Esophagus (tissue), 2 donors: Measurements from ENCODE around the gene PYHIN1. TPM values are rescaled to one million over a fixed set of nuclear protein-coding genes. Genes with fewer than 3 reads are reported as not detected.
"Not testable (repeated sequence)": the region's sequence is repeated elsewhere in the genome, so short reads cannot be mapped to it uniquely, and the experiment has no call there.

Source experiments
- H3K27ac ChIP-seq, 2 donors: one replicate each; pipeline ENCODE4 v1.5.1; 2013; ENCODE audit warnings: low read depth in 2 of 2, mild to moderate bottlenecking in 2 of 2, inconsistent platforms in 1 of 2, low read length in 1 of 2, moderate library complexity in 1 of 2
- H3K27me3 ChIP-seq, 2 donors: one replicate each; pipeline ENCODE4 v1.6.1; 2013; ENCODE audit warnings: low read length in 2 of 2, control low read depth in 1 of 2, mild to moderate bottlenecking in 1 of 2; ENCODE audit not compliant: insufficient read depth in 2 of 2, control insufficient read depth in 1 of 2
- H3K36me3 ChIP-seq, 2 donors: one replicate each; pipeline ENCODE4 v1.6.1; 2013; ENCODE audit warnings: low read length in 1 of 2; ENCODE audit not compliant: control insufficient read depth in 2 of 2, insufficient read depth in 2 of 2
- H3K4me1 ChIP-seq, 2 donors: one replicate each; pipeline ENCODE4 v1.6.1; 2013; ENCODE audit warnings: low read length in 1 of 2; ENCODE audit not compliant: control insufficient read depth in 2 of 2, insufficient read depth in 2 of 2
- H3K4me3 ChIP-seq, 2 donors: one replicate each; pipeline ENCODE4 v1.5.1; 2013; ENCODE audit warnings: low read length in 2 of 2, mild to moderate bottlenecking in 2 of 2, low read depth in 1 of 2, moderate library complexity in 1 of 2
- H3K9me3 ChIP-seq, 2 donors: one replicate each; pipeline ENCODE4 v1.6.1; 2013; ENCODE audit warnings: mild to moderate bottlenecking in 2 of 2, low read depth in 1 of 2, low read length in 1 of 2, moderate library complexity in 1 of 2; ENCODE audit not compliant: control insufficient read depth in 2 of 2, insufficient read depth in 1 of 2
- WGBS, 2 donors: extraction: QIAGEN DNeasy Blood & Tissue Kit; methylation state at CpG; one replicate each; pipeline ENCODE4 v1.1.7; 2013; 5-methylcytosine and 5-hydroxymethylcytosine counted together
- polyA plus RNA-seq, 2 donors: library from polyadenylated mRNA; stranded (reverse); fragments of 200-250 nt; gene quantifications; one replicate each; pipeline ENCODE4 v1.2.3, GENCODE V29; 2013
- donor health status: healthy with polysubstance abuse.
- donor health status: Bipolar disorder and iron deficiency.

The PYHIN1 gene
- polyA plus RNA-seq, 2 donors, result 0.28 to 0.31 TPM

DNA sequence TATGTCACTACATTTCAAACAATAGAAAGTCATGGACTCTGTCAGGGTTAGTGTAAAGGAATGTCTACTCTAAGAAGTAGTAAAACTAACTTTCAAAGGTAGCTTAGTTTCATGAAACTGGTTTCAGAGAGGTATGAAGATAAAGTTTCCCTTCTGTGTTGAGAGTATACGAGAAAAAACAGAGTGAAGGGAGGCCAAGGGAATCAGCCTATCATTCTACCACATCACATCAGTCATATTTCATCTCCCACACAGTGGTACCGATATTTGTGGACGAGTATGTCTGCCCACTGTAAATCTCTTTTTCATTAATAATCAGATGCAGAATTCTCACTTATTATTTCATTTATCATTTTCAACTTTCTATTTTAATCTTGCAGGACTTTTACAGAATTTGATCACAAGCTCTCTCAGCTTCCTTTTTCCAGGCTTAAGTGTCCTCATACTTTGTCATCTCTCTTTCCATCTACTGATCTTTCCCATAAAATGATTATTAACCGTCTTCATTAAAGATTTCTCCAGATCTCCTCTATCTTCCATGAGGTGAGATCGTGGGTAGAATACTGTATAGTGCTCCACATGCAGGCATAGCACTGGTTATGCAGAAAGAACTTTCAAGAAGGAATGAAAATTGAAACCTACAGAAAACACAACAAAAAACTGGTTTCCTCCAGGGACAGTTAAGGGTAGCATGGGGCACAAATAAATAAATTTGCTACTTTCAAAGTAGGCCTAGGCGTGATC lies 66.9 kb downstream of the PYHIN1 start:
- no peak overlapping the region for H3K27ac ChIP-seq
- peak overlapping the region in 1 of 2 donors; percentile 59 for H3K4me3 ChIP-seq
- H3K9me3 ChIP-seq, result no peaks in the 10 kb centered on the region
- WGBS, 2 donors, result 40 to 48% methylated on average over 6 of the region's 6 CpGs
- H3K27me3 ChIP-seq, result no peaks in the 10 kb centered on the region
- H3K36me3 ChIP-seq, result no peaks in the 10 kb centered on the region
- H3K4me1 ChIP-seq, result no peaks in the 10 kb centered on the region

DNA sequence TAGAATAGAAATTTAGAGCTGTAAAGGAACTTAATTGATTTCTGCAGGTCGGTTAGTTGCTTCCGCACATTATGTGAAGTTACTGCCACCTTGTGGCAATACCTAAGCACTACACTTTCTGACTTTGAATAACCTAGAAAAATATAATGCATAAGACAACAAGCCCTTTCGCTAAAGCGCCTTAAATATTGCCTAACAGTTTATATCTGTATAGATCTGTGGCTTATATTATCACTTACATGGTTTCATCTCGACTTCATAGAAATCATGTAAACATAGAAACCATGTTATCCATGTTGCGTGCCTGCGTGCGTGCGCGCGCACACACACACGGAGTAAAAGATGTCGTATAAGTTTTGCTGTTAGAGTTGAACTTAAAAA lies 67.4 kb downstream of the PYHIN1 start:
- Histone ChIP-seq H3K9me3 (no peaks in the 10 kb centered on the region), H3K27me3 (no peaks in the 10 kb centered on the region), H3K4me3 (peak overlapping the region in 1 of 2 donors; percentile 59), H3K4me1 (no peaks in the 10 kb centered on the region), H3K36me3 (no peaks in the 10 kb centered on the region), H3K27ac (peak overlapping the region in 1 of 2 donors; percentile 49)
- 12 to 16% methylated on average over 13 of the region's 13 CpGs for WGBS, 2 donors

DNA sequence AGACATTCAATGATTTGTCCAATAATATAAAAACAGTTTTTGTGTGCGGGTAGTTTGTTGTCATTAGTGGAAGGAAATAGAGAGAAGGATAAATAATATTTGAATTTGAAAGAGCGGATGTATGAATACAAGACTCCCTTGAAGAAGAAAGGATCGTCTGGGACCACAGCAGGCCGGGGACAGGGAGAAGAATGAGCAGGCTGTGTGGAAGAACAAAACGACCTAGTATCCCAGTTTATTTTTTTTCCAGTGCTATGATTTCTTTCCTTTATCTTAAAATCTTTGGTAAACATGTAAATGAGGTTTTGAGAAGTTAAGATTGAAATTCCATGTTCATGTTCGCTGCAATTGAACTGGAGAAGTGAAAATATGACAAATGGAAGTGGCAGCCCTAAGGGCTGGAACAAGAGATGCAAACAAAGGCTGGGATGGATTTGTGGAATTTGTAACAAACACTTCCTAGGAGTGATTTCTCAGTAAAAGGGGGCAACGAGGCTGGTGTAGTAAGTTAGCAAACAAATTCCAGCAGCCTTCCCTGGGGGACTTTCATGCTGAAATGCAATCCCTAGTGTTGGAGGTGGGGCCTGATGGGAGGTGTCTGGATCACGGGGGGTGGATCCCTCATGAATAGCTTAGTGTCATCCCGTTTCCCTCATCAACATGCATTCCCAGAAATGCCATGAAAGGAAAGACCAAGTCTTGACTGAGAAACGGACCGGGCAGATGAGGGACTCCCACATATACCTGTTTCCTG lies 68.1 kb downstream of the PYHIN1 start:
- Histone ChIP-seq H3K27me3 (no peaks in the 10 kb centered on the region), H3K9me3 (no peaks in the 10 kb centered on the region), H3K27ac (peak overlapping the region; percentile 81 to 86), H3K4me1 (no peaks in the 10 kb centered on the region), H3K4me3 (peak overlapping the region; percentile 38 to 59), H3K36me3 (no peaks in the 10 kb centered on the region)
- WGBS, 2 donors, result 16 to 23% methylated on average over 11 of the region's 11 CpGs

DNA sequence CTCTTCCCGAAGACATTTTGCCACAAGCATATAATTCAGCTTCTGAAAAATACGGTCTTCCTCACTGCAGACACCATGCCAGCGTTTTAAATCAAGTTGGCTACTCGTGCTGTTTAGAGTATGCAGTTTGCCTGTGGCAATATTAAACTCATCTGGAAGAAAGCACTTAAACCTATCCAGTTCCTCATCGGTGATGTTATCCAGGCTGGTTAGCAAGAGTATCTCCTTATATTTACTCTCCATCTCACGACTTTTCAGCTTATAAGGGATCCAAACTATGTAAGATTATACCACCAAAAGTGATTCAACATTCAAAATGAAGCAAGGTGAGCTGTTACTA lies 68.7 kb downstream of the PYHIN1 start:
- Histone ChIP-seq H3K27ac (peak overlapping the region; percentile 81 to 86), H3K27me3 (no peaks in the 10 kb centered on the region), H3K9me3 (no peaks in the 10 kb centered on the region), H3K4me1 (no peaks in the 10 kb centered on the region), H3K4me3 (peak overlapping the region; percentile 38 to 59), H3K36me3 (no peaks in the 10 kb centered on the region)
- WGBS, 2 donors, result 17 to 24% methylated on average over 6 of the region's 6 CpGs

DNA sequence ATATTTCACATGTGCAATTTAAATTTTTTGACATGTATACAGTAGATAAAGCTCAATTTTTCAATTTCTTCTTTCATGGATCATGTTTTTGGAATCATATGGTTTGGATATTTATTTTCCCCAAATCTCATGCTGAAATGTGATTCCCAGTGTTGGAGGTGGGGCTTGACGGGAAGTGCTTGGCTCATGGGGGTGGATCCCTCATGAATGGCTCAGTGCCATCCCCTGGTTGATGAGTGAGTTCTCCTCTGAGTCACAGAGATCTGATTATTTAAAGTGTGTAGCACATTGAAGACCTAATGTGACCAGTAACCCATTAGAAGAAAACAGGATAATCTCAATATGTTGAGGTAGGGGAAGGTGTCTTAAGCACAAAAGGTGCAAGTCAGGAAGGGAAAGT lies 69.3 kb downstream of the PYHIN1 start:
- H3K4me1 ChIP-seq, result no peaks in the 10 kb centered on the region
- H3K27me3 ChIP-seq, result no peaks in the 10 kb centered on the region
- H3K9me3 ChIP-seq, result no peaks in the 10 kb centered on the region
- no peaks in the 10 kb centered on the region for H3K36me3 ChIP-seq
- H3K4me3 ChIP-seq, result peak overlapping the region in 1 of 2 donors; percentile 31
- 20 to 30% methylated on average over 1 of the region's 1 CpG for WGBS, 2 donors
- no peak overlapping the region for H3K27ac ChIP-seq

DNA sequence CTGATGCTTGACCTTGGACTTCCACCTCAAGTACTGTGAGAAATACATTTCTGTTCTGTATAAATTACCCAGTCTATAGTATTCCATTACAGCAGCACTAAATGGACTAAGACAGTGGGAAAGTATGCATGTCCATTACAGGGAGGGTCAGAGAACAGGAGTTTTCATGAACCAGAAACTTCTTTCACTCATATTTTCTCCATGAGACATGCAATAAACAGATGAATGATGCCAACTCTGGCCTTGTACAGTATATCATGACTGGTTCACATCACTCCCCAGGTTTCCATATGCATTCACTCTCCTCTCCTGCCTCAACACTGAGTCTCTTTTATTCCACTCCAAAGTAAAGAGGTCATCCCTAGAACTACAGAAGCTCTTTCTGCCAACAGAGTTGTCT lies 73.8 kb downstream of the PYHIN1 start:
- H3K36me3 ChIP-seq, result no peaks in the 10 kb centered on the region
- H3K4me1 ChIP-seq, result no peaks in the 10 kb centered on the region
- no peaks in the 10 kb centered on the region for H3K9me3 ChIP-seq
- H3K4me3 ChIP-seq, result no peak overlapping the region
- H3K27me3 ChIP-seq, result no peaks in the 10 kb centered on the region
- H3K27ac ChIP-seq, result peak overlapping the region in 1 of 2 donors; percentile 1

DNA sequence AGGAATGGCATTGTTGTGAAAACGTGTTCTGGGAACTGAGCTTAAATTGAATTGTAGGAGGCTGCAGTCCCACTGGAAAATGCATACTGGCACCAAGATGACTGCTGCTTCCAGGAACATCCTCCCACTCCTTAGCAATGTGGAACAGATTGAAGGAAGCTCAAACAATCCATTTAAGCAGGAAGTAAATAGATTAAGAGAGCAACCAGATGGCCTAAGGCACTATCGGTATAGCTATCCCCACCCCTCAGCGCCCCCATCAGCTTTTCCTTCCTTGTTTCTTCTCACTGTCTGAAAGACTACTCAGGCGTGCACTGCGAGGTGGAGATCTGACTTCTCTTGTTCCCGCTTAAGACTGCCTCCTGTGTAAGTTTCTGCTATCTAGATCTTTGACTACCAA lies 74.3 kb downstream of the PYHIN1 start:
- Histone ChIP-seq H3K4me1 (no peaks in the 10 kb centered on the region), H3K27ac (peak overlapping the region in 1 of 2 donors; percentile 68), H3K27me3 (no peaks in the 10 kb centered on the region), H3K9me3 (no peaks in the 10 kb centered on the region), H3K4me3 (no peak overlapping the region), H3K36me3 (no peaks in the 10 kb centered on the region)
- 40 to 51% methylated on average over 6 of the region's 6 CpGs for WGBS, 2 donors

DNA sequence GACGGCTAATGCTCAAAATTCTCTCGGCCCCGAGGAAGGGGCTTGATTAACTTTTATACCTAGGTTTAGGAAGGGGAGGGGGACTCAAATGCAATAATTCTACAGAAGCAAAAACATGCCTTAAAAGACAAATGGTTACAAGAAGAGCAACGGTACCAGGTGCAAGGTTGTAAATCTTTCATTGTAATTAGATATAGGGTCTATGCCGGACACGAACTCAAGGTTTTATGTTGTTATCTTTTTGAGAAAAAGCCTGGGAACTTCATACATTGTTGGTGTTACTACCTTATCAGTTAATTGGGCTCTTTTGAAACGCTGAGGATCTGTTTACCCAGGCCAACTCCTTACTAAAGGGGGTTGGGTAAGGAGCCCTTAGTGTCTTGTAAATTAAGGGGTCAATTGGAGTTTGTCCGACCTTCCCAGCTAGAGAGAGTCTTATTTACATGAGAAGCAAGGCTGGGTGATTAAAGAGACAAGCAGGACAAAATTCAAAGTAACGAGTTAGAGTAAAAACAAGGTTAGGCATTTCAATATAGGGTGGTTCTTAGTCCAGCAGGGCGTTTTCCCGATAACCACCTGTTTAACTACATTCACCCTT lies 75.0 kb downstream of the PYHIN1 start:
- H3K27me3 ChIP-seq, H3K36me3 ChIP-seq, H3K4me3 ChIP-seq, H3K9me3 ChIP-seq, H3K4me1 ChIP-seq: not testable (repeated sequence)
- WGBS, 2 donors, result 66 to 84% methylated on average over 11 of the region's 11 CpGs
- peak overlapping the region in 1 of 2 donors; percentile 68 for H3K27ac ChIP-seq

DNA sequence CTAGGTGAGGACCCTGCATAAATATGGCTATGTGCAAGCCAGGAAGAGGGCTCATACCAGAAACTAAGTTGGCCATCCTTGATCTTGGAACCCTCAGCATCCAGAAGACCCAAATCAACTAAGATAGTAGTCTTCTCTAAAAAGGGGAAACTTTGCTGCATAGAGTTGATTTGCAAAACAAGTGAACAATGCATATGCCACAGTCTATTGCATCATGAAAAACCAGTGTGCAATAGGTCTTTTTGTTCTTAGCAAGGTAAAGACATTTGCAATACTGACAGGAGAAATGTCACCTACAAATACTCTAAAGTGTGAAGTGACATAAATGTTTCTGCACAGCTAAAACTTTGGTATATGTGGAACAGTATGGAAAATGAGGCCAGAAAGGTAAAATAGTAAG lies 76.4 kb downstream of the PYHIN1 start:
- no peaks in the 10 kb centered on the region for H3K36me3 ChIP-seq
- H3K27me3 ChIP-seq, result no peaks in the 10 kb centered on the region
- no peaks in the 10 kb centered on the region for H3K4me1 ChIP-seq
- no peak overlapping the region for H3K4me3 ChIP-seq
- no peaks in the 10 kb centered on the region for H3K9me3 ChIP-seq
- H3K27ac ChIP-seq, result no peak overlapping the region
